Dermis blood vessel endothelial cell (primary cell): ENCODE results near the gene PTPN23. TPM values are rescaled to one million over a fixed set of nuclear protein-coding genes. Genes with fewer than 3 reads are reported as not detected.
"Not testable (repeated sequence)": the region's sequence is repeated elsewhere in the genome, so short reads cannot be mapped to it uniquely, and the experiment has no call there.

Experiments
- DNase-seq: peaks from one replicate; pipeline ENCODE4 v3.0.0; 2010
- total RNA-seq: library from RNA; depleted of rRNA; stranded (reverse); fragments of >200 nt; gene quantifications from 2 replicates; pipeline ENCODE4 v1.2.3, GENCODE V29; 2014

The PTPN23 gene
- total RNA-seq, 1 donor from 2014 or later: 21.4 TPM

- no peak for DNase-seq
Observed at GRCh38 chr3:47455806-47456452, 75.1 kb downstream of the PTPN23 start.

- DNase-seq: no peak
Observed at GRCh38 chr3:47456984-47457383, 76.2 kb downstream of the PTPN23 start.

GRCh38 chr3:47459534-47460085 lies 78.8 kb downstream of the PTPN23 start:
- DNase-seq: not testable (repeated sequence)

Other genes starting within 250 kb of the PTPN23 start
- gene SETD2, start 216.9 kb upstream of the PTPN23 start, total RNA-seq: 37.8 and 51.8 TPM in 2 replicates
- gene KIF9, start 98.2 kb upstream of the PTPN23 start, total RNA-seq: 10.0 and 11.2 TPM in 2 replicates
- 31.1 and 40.2 TPM in 2 replicates for gene KLHL18, start 98.1 kb upstream of the PTPN23 start, total RNA-seq
- 83.0 and 116 TPM in 2 replicates for gene SCAP, start 94.9 kb downstream of the PTPN23 start, total RNA-seq
- gene ELP6, start 132.7 kb downstream of the PTPN23 start, total RNA-seq: 26.7 and 37.8 TPM in 2 replicates
- 0.51 and 0.79 TPM in 2 replicates for gene CSPG5, start 197.8 kb downstream of the PTPN23 start, total RNA-seq